Fibroblast of lung (primary cell): Measurements from ENCODE around the gene CCDC34.

ENCODE experiments used
- CTCF ChIP-seq, 2 donors: IDR thresholded peaks in 1 of 2; conservative IDR thresholded peaks in 1 of 2; 1 replicate in 1 of 2; 2 replicates in 1 of 2; pipeline ENCODE4 v1.5.1; 2011 to 2012; ENCODE audit warnings: low read length in 2 of 2, control low read depth in 1 of 2, inconsistent platforms in 1 of 2, low read depth in 1 of 2, mild to moderate bottlenecking in 1 of 2
- EZH2 ChIP-seq: IDR thresholded peaks from 2 replicates; pipeline ENCODE4 v1.5.1; 2012; ENCODE audit warnings: low read length, control low read depth, mild to moderate bottlenecking; ENCODE audit errors: missing control alignments

- TF ChIP-seq CTCF (conservative IDR thresholded peaks at IDR 0.05 in 1 of 2, IDR thresholded peaks at IDR 0.05 in 1 of 2; ENCODE audit: low read depth in 1 of 2, low read length in 2 of 2) (no peak), EZH2 (no peak)
These were observed 49.2 kb upstream of the CCDC34 start for GRCh38 chr11:27412192-27412691.
